Chondrocyte (in vitro differentiated cells): Measurements from ENCODE around the gene GAK. TPM values are rescaled to one million over a fixed set of nuclear protein-coding genes. Genes with fewer than 3 reads are reported as not detected.

Experiments used
- DNase-seq: peaks from one replicate; pipeline ENCODE4 v3.0.0; 2021; ENCODE audit warnings: mixed read lengths, low spot score
- H3K27ac Mint-ChIP-seq: one replicate; pipeline ENCODE4 v1.8.0; 2021; ENCODE audit warnings: mild to moderate bottlenecking, moderate library complexity, mixed read lengths; ENCODE audit not compliant: unreplicated experiment
- H3K27me3 Mint-ChIP-seq: 2 replicates; pipeline ENCODE4 v1.8.0; 2021; ENCODE audit warnings: low read depth, mixed read lengths
- H3K36me3 Mint-ChIP-seq: 2 replicates; pipeline ENCODE4 v1.8.0; 2021; ENCODE audit warnings: low read depth, mixed read lengths
- H3K4me1 Mint-ChIP-seq: 2 replicates; pipeline ENCODE4 v1.8.0; 2021; ENCODE audit warnings: low read depth, mild to moderate bottlenecking, mixed read lengths
- H3K4me3 Mint-ChIP-seq: one replicate; pipeline ENCODE4 v1.8.0; 2021; ENCODE audit warnings: mild to moderate bottlenecking, moderate library complexity, mixed read lengths; ENCODE audit not compliant: unreplicated experiment
- H3K9me3 Mint-ChIP-seq: 2 replicates; pipeline ENCODE4 v1.8.0; 2021; ENCODE audit warnings: low read depth, mixed read lengths
- CTCF ChIP-seq: fragments of 200-600 bp; sonication (generic); IDR thresholded peaks from 2 replicates; pipeline ENCODE4 v1.5.0; 2021; ENCODE audit warnings: antibody characterized with exemption, mild to moderate bottlenecking, moderate library complexity
- total RNA-seq: library from RNA; stranded (reverse); gene quantifications from 3 replicates; pipeline ENCODE4 v1.2.1, GENCODE V29; 2021

GAK gene
- total RNA-seq, 1 donor from 2014 or later: 61.4 TPM

GRCh38 chr4:917466-917865 lies 14.7 kb downstream of the GAK start:
- no peaks in the 10 kb centered on the region for H3K27me3 Mint-ChIP-seq
- H3K9me3 Mint-ChIP-seq: peaks cover 5% of the 10 kb centered on the region

DNA sequence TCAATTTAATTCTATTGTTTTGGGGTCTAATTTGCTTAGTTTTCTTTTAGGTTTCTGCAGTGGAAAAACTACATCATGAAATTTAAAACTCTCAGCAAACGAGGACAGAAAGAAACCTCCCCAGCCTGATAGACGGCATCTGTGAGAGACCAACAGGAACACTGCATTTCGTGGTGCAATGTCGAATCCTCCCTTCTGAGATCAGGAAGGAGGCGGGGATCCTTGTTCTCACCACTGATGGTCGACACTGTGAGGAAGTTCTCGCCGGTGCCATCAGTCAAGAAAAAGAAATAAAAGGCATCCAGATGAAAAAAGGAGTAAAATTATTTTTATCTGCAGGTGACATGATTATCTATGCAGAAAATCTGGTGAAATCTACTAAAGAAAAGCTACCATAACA lies 16.5 kb downstream of the GAK start:
- DNase-seq: no peak
- H3K4me1 Mint-ChIP-seq: peaks cover 10% of the 10 kb centered on the region
- H3K36me3 Mint-ChIP-seq: peaks cover 2% of the 10 kb centered on the region
- no peak overlapping the region for H3K27ac Mint-ChIP-seq
- H3K27me3 Mint-ChIP-seq: no peaks in the 10 kb centered on the region
- TF ChIP-seq CTCF: no peak
- H3K4me3 Mint-ChIP-seq: no peak overlapping the region
- H3K9me3 Mint-ChIP-seq: peaks cover 5% of the 10 kb centered on the region

More at GRCh38 chr4:917466-917865, 14.7 kb downstream of the GAK start:
- Mint-ChIP-seq H3K36me3 (peaks cover 2% of the 10 kb centered on the region), H3K27ac (no peak overlapping the region), H3K4me3 (no peak overlapping the region), H3K4me1 (peaks cover 13% of the 10 kb centered on the region)
- no peak for TF ChIP-seq CTCF
- no peak for DNase-seq

GRCh38 chr4:915041-915474 lies 17.1 kb downstream of the GAK start:
- no peak overlapping the region for H3K4me3 Mint-ChIP-seq
- peak overlapping the region; percentile 62 for H3K27ac Mint-ChIP-seq
- peaks cover 10% of the 10 kb centered on the region for H3K4me1 Mint-ChIP-seq

GRCh38 chr4:914531-914930 lies 17.6 kb downstream of the GAK start:
- H3K36me3 Mint-ChIP-seq: peaks cover 2% of the 10 kb centered on the region
- peaks cover 5% of the 10 kb centered on the region for H3K9me3 Mint-ChIP-seq
- H3K4me3 Mint-ChIP-seq: no peak overlapping the region
- no peak overlapping the region for H3K27ac Mint-ChIP-seq
- no peak for DNase-seq
- no peaks in the 10 kb centered on the region for H3K27me3 Mint-ChIP-seq
- no peak for TF ChIP-seq CTCF
- H3K4me1 Mint-ChIP-seq: peaks cover 10% of the 10 kb centered on the region

More at GRCh38 chr4:915041-915474, 17.1 kb downstream of the GAK start:
- DNase-seq: no peak
- no peak for TF ChIP-seq CTCF
- no peaks in the 10 kb centered on the region for H3K27me3 Mint-ChIP-seq
- peaks cover 2% of the 10 kb centered on the region for H3K36me3 Mint-ChIP-seq
- H3K9me3 Mint-ChIP-seq: peaks cover 5% of the 10 kb centered on the region

DNA sequence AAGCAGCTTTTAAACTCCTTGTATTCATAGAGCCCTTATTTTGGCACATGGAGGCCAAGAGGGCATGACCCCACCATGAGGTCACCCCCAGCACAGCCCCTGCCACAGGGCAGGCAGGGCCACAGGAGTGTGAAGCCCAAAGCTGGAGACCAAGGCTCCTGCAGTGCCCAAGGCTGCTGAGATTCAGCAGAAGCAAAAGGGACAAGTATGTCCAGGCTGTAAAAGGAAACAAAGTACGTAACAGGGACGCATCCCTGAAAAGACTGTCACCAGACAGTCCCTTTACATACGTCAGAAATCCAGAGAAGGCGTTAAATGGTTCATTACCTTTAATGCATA lies 18.9 kb downstream of the GAK start:
- Mint-ChIP-seq H3K9me3 (peaks cover 5% of the 10 kb centered on the region), H3K27ac (no peak overlapping the region), H3K36me3 (peaks cover 2% of the 10 kb centered on the region), H3K4me1 (peaks cover 10% of the 10 kb centered on the region), H3K27me3 (no peaks in the 10 kb centered on the region), H3K4me3 (no peak overlapping the region)
- TF ChIP-seq CTCF: no peak
- peak; percentile 40 for DNase-seq
